Endothelial cell of umbilical vein (primary cell): ENCODE data around the gene PIK3AP1. TPM values are rescaled to one million over a fixed set of nuclear protein-coding genes. Genes with fewer than 3 reads are reported as not detected.

ENCODE experiments used
- BruUV-seq: library from RNA; stranded (reverse); fragments of 400-500 nt; replicated peaks from 2 replicates; lab custom pipeline; 2021; lab: Mats Ljungman, UMichigan
- CTCF ChIA-PET: fragments of 300-600, 350-600 bp; sonication (Branson Sonifier 250); formaldehyde crosslinking; loops from one replicate; lab custom pipeline; 2021; ENCODE audit warnings: antibody characterized with exemption, inconsistent platforms; lab: Charles Lee
- POLR2A ChIA-PET: fragments of 300-600, 350-600 bp; sonication (Branson Sonifier 250); formaldehyde crosslinking; loops from one replicate; lab custom pipeline; 2021; ENCODE audit warnings: antibody characterized with exemption, inconsistent platforms; lab: Charles Lee
- DNase-seq: peaks from one replicate; pipeline ENCODE4 v3.0.0-alpha.2; 2011; ENCODE audit warnings: low read depth, low spot score
- FAIRE-seq: peaks from 2 replicates; lab custom pipeline; 2011; peaks lifted over from hg19 to GRCh38; lab: Jason Lieb, UNC
- H2AFZ ChIP-seq: 2 replicates; pipeline ENCODE4 v1.6.0; 2012; ENCODE audit warnings: low read depth, low read length, control low read depth, inconsistent platforms
- H3K27ac ChIP-seq: 2 replicates; pipeline ENCODE4 v1.5.1; 2011; ENCODE audit warnings: low read depth, mild to moderate bottlenecking, control low read depth, low read length, moderate library complexity; ENCODE audit not compliant: insufficient read depth
- H3K27me3 ChIP-seq, 2 experiments: 2 replicates each; pipeline versions ENCODE4 v1.6.0 to v1.6.1; 2011; ENCODE audit warnings: low read length in 2 of 2, mixed read lengths in 1 of 2; ENCODE audit not compliant: control insufficient read depth in 2 of 2, insufficient read depth in 2 of 2
- H3K36me3 ChIP-seq, 2 experiments: 2 replicates in 1 of 2; 3 replicates in 1 of 2; pipeline ENCODE4 v1.5.1; 2011; ENCODE audit warnings: low read length in 2 of 2, mild to moderate bottlenecking in 1 of 2, moderate library complexity in 1 of 2; ENCODE audit not compliant: control insufficient read depth in 2 of 2, insufficient read depth in 2 of 2; ENCODE audit errors: extremely low read depth in 1 of 2
- H3K4me1 ChIP-seq: 3 replicates; pipeline ENCODE4 v1.5.1; 2011; ENCODE audit warnings: mild to moderate bottlenecking, low read length; ENCODE audit not compliant: control insufficient read depth, insufficient read depth; ENCODE audit errors: extremely low read depth
- H3K4me2 ChIP-seq: 2 replicates; pipeline ENCODE4 v1.6.1; 2011; ENCODE audit warnings: low read length, control low read depth, mixed read lengths; ENCODE audit not compliant: insufficient read depth
- H3K4me3 ChIP-seq, 3 experiments: fragments of 200-600 bp in 1 of 3; sonication (generic), shearing (Covaris generic) in 1 of 3; replicated peaks in 1 of 3; 2 replicates each; pipeline ENCODE4 v1.5.1; 2011 to 2016; ENCODE audit warnings: control low read depth in 3 of 3, low read length in 3 of 3, mild to moderate bottlenecking in 2 of 3, inconsistent platforms in 1 of 3, low read depth in 1 of 3, moderate library complexity in 1 of 3; ENCODE audit not compliant: insufficient read depth in 1 of 3
- H3K79me2 ChIP-seq: 2 replicates; pipeline ENCODE4 v1.6.0; 2012; ENCODE audit warnings: low read length, inconsistent platforms; ENCODE audit not compliant: control insufficient read depth, insufficient read depth
- H3K9ac ChIP-seq: replicated peaks from 2 replicates; pipeline ENCODE3; 2011; ENCODE audit warnings: low read length, control low read depth; ENCODE audit not compliant: insufficient read depth; ENCODE audit errors: extremely low read depth
- H3K9me1 ChIP-seq: replicated peaks from 3 replicates; pipeline ENCODE4 v1.6.0; 2011; ENCODE audit warnings: mild to moderate bottlenecking, low read length; ENCODE audit not compliant: control insufficient read depth, insufficient read depth; ENCODE audit errors: extremely low read depth
- H3K9me3 ChIP-seq: replicated peaks from 2 replicates; pipeline ENCODE4 v1.5.1; 2012; ENCODE audit warnings: low read length, inconsistent platforms; ENCODE audit not compliant: control insufficient read depth, insufficient read depth
- H4K20me1 ChIP-seq: replicated peaks from 2 replicates; pipeline ENCODE3; 2011; ENCODE audit warnings: mild to moderate bottlenecking, low read length; ENCODE audit not compliant: control insufficient read depth, insufficient read depth; ENCODE audit errors: extremely low read depth
- EZH2 ChIP-seq: IDR thresholded peaks from 2 replicates; pipeline ENCODE4 v1.6.1; 2012; ENCODE audit warnings: borderline replicate concordance, low read depth, mild to moderate bottlenecking, moderate library complexity, low read length, inconsistent platforms; ENCODE audit not compliant: severe bottlenecking
- FOS ChIP-seq: IDR thresholded peaks from 2 replicates; pipeline ENCODE4 v1.6.1; 2011; ENCODE audit warnings: mild to moderate bottlenecking, low read length, moderate library complexity, borderline replicate concordance; ENCODE audit not compliant: insufficient read depth
- GATA2 ChIP-seq: IDR thresholded peaks from 2 replicates; pipeline ENCODE4 v1.7.0; 2011; ENCODE audit warnings: low read depth, mild to moderate bottlenecking, moderate library complexity, mixed read lengths, low read length; ENCODE audit not compliant: insufficient read length, insufficient read depth
- JUN ChIP-seq: IDR thresholded peaks from 2 replicates; pipeline ENCODE4 v1.6.1; 2011; ENCODE audit warnings: borderline replicate concordance, low read depth; ENCODE audit not compliant: insufficient read length, insufficient read depth
- MYC ChIP-seq: IDR thresholded peaks from one replicate; pipeline ENCODE4 v1.6.1; 2011; ENCODE audit warnings: mild to moderate bottlenecking, low read depth, low read length
- POLR2A ChIP-seq: IDR thresholded peaks from 2 replicates; pipeline ENCODE4 v1.6.1; 2012; ENCODE audit warnings: low read depth, mild to moderate bottlenecking, control low read depth, low read length
- POLR2AphosphoS5 ChIP-seq: IDR thresholded peaks from 2 replicates; pipeline ENCODE4 v1.6.1; 2012; ENCODE audit warnings: low read depth, mild to moderate bottlenecking, control low read depth, low read length, moderate library complexity; ENCODE audit not compliant: insufficient read depth
- dilution Hi-C: fragments of 300-500 bp; cut with MboI; formaldehyde crosslinking; loops from one replicate; pipeline ENCODE4 v1.15.0; 2019; ENCODE audit warnings: low sequenced_read_pairs; ENCODE audit not compliant: extremely low pct_ligation_motif_present
- intact Hi-C: fragments of 100-400 bp; cut with micrococcal nuclease; formaldehyde crosslinking; loops from one replicate; pipeline ENCODE4 v1.10.0; 2022
- polyA plus RNA-seq, 4 experiments: library from polyadenylated mRNA; depleted of rRNA in 3 of 4; stranded (reverse) in 3 of 4; unstranded in 1 of 4; fragments of >200 nt; gene quantifications; 2 replicates each; pipeline versions ENCODE4 v1.2.1 to v1.2.3, GENCODE V29; 2011 to 2012; ENCODE audit warnings: missing spikeins in 1 of 4
- total RNA-seq: library from RNA; stranded (reverse); gene quantifications from 2 replicates; pipeline ENCODE4 v1.2.3, GENCODE V29; 2021
- TF ChIP-seq, protein P1 (sequence below), 2 donors: IDR thresholded peaks; 1 replicate in 1 of 2; 2 replicates in 1 of 2; pipeline ENCODE4 v1.5.1; 2011; ENCODE audit warnings: low read length in 2 of 2, mild to moderate bottlenecking in 2 of 2, moderate library complexity in 2 of 2, control low read depth in 1 of 2, inconsistent platforms in 1 of 2, low read depth in 1 of 2; ENCODE audit not compliant: insufficient read depth in 1 of 2; ENCODE audit errors: extremely low read depth in 1 of 2
- TF ChIP-seq, protein P2 (sequence below): IDR thresholded peaks from 2 replicates; pipeline ENCODE4 v1.6.1; 2011; ENCODE audit not compliant: insufficient read depth, insufficient read length

The PIK3AP1 gene
- total and polyA plus RNA-seq, 2 donors (not counting 3 experiments of a cell fraction or from before 2014, with no cell fraction given), result 0.04 TPM; not detected in 1

- no peaks in the 10 kb centered on the region for H3K36me3 ChIP-seq
- no peak overlapping the region for H2AFZ ChIP-seq
- CTCF ChIA-PET, result no interaction called here
- TF ChIP-seq EZH2 (no peak), GATA2 (no peak), POLR2A (no peak), POLR2AphosphoS5 (no peak), FOS (no peak), JUN (no peak), MYC (no peak)
- TF ChIP-seq, protein P1, sequence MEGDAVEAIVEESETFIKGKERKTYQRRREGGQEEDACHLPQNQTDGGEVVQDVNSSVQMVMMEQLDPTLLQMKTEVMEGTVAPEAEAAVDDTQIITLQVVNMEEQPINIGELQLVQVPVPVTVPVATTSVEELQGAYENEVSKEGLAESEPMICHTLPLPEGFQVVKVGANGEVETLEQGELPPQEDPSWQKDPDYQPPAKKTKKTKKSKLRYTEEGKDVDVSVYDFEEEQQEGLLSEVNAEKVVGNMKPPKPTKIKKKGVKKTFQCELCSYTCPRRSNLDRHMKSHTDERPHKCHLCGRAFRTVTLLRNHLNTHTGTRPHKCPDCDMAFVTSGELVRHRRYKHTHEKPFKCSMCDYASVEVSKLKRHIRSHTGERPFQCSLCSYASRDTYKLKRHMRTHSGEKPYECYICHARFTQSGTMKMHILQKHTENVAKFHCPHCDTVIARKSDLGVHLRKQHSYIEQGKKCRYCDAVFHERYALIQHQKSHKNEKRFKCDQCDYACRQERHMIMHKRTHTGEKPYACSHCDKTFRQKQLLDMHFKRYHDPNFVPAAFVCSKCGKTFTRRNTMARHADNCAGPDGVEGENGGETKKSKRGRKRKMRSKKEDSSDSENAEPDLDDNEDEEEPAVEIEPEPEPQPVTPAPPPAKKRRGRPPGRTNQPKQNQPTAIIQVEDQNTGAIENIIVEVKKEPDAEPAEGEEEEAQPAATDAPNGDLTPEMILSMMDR (IDR thresholded peaks at IDR 0.05; ENCODE audit: extremely low read depth in 1 of 2, insufficient read depth in 1 of 2, low read depth in 1 of 2, low read length in 2 of 2), result no peak
- TF ChIP-seq, protein P2, sequence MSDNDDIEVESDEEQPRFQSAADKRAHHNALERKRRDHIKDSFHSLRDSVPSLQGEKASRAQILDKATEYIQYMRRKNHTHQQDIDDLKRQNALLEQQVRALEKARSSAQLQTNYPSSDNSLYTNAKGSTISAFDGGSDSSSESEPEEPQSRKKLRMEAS, result no peak
- dilution Hi-C loops, result no loop called here
- H3K27me3 ChIP-seq, result peaks cover 0 to 9% of the 10 kb centered on the region in 2 experiments
- H3K9ac ChIP-seq, result no peak overlapping the region
- H3K9me3 ChIP-seq, result no peaks in the 10 kb centered on the region
- H3K4me3 ChIP-seq, result no peak overlapping the region
- no TSS peak for BruUV-seq
- no peaks in the 10 kb centered on the region for H4K20me1 ChIP-seq
- H3K79me2 ChIP-seq, result no peaks in the 10 kb centered on the region
- no peak for FAIRE-seq
- H3K9me1 ChIP-seq, result no peaks in the 10 kb centered on the region
- no peak for DNase-seq
- POLR2A ChIA-PET, result no interaction called here
- no peaks in the 10 kb centered on the region for H3K4me1 ChIP-seq
- no peak overlapping the region for H3K4me2 ChIP-seq
- intact Hi-C loops, result no loop called here
- no peak overlapping the region for H3K27ac ChIP-seq
Measured at GRCh38 chr10:96636551-96636950, 83.8 kb downstream of the PIK3AP1 start.
